OCI-LY1 (cell line): ENCODE measurements around the gene RAD51AP1.

Source experiments
- H2AFZ ChIP-seq: fragments of 200-600 bp; sonication (generic), shearing (Covaris generic); 2 replicates; pipeline ENCODE4 v1.6.0; 2014; ENCODE audit warnings: antibody characterized with exemption, mild to moderate bottlenecking, low read length
- H3F3A ChIP-seq: fragments of 200-600 bp; sonication (generic), shearing (Covaris generic); 2 replicates; pipeline ENCODE4 v1.6.0; 2014; ENCODE audit warnings: mild to moderate bottlenecking, antibody characterized with exemption, low read length, moderate library complexity; ENCODE audit not compliant: insufficient read depth
- H3K27ac ChIP-seq: fragments of 200-600 bp; sonication (generic); 2 replicates; pipeline ENCODE4 v1.5.1; 2014; ENCODE audit warnings: low read length, mixed run types, mild to moderate bottlenecking, low read depth; ENCODE audit not compliant: poor library complexity, severe bottlenecking
- H3K27me3 ChIP-seq: fragments of 200-600 bp; sonication (generic); 2 replicates; pipeline ENCODE4 v1.6.0; 2014; ENCODE audit warnings: antibody characterized with exemption, mild to moderate bottlenecking, low read length, moderate library complexity; ENCODE audit not compliant: insufficient read depth
- H3K36me3 ChIP-seq: fragments of 200-600 bp; sonication (generic); 2 replicates; pipeline ENCODE4 v1.6.1; 2014; ENCODE audit warnings: mild to moderate bottlenecking, antibody characterized with exemption, low read length, moderate library complexity, mixed read lengths; ENCODE audit not compliant: insufficient read depth
- H3K4me1 ChIP-seq: fragments of 200-600 bp; sonication (generic); 2 replicates; pipeline ENCODE4 v1.5.1; 2014; ENCODE audit warnings: mild to moderate bottlenecking, low read length, moderate library complexity; ENCODE audit not compliant: insufficient read depth, severe bottlenecking
- H3K4me2 ChIP-seq: fragments of 200-600 bp; sonication (generic), shearing (Covaris generic); 2 replicates; pipeline ENCODE4 v1.6.1; 2014; ENCODE audit warnings: low read length
- H3K4me3 ChIP-seq: fragments of 200-600 bp; sonication (generic); 2 replicates; pipeline ENCODE4 v1.5.1; 2014; ENCODE audit warnings: low read length, low read depth, mild to moderate bottlenecking, mixed read lengths; ENCODE audit not compliant: poor library complexity, severe bottlenecking
- H3K79me2 ChIP-seq: fragments of 200-600 bp; shearing (Covaris generic); 2 replicates; pipeline ENCODE4 v1.6.1; 2016; ENCODE audit warnings: mixed run types, low read length, mixed read lengths; ENCODE audit not compliant: insufficient read depth
- H3K9ac ChIP-seq: fragments of 200-600 bp; sonication (generic), shearing (Covaris generic); 2 replicates; pipeline ENCODE4 v1.6.1; 2014; ENCODE audit warnings: mild to moderate bottlenecking, low read length, mixed read lengths
- H3K9me2 ChIP-seq: fragments of 200-600 bp; sonication (generic), shearing (Covaris generic); 2 replicates; pipeline ENCODE4 v1.6.1; 2014; ENCODE audit warnings: low read depth, mild to moderate bottlenecking, low read length, mixed read lengths
- H3K9me3 ChIP-seq: fragments of 200-600 bp; shearing (Covaris generic); 2 replicates; pipeline ENCODE4 v1.6.1; 2014; ENCODE audit warnings: low read length, mixed read lengths
- H4K20me1 ChIP-seq: fragments of 200-600 bp; sonication (generic), shearing (Covaris generic); 2 replicates; pipeline ENCODE4 v1.6.0; 2016; ENCODE audit warnings: mild to moderate bottlenecking, low read length; ENCODE audit not compliant: insufficient read depth
- EZH2 ChIP-seq: fragments of 200-600 bp; sonication (generic), shearing (Covaris generic); IDR thresholded peaks from 2 replicates; pipeline ENCODE4 v1.8.0; 2017; ENCODE audit warnings: borderline replicate concordance, mixed run types, mild to moderate bottlenecking, antibody characterized with exemption, low read length, moderate library complexity, mixed read lengths
- TF ChIP-seq, protein P1 (sequence below): fragments of 200-600 bp; sonication (generic), shearing (Covaris generic); IDR thresholded peaks from 2 replicates; pipeline ENCODE4 v1.5.1; 2017; ENCODE audit warnings: mild to moderate bottlenecking, antibody characterized with exemption, low read length, moderate library complexity, mixed read lengths

Gene RAD51AP1

DNA sequence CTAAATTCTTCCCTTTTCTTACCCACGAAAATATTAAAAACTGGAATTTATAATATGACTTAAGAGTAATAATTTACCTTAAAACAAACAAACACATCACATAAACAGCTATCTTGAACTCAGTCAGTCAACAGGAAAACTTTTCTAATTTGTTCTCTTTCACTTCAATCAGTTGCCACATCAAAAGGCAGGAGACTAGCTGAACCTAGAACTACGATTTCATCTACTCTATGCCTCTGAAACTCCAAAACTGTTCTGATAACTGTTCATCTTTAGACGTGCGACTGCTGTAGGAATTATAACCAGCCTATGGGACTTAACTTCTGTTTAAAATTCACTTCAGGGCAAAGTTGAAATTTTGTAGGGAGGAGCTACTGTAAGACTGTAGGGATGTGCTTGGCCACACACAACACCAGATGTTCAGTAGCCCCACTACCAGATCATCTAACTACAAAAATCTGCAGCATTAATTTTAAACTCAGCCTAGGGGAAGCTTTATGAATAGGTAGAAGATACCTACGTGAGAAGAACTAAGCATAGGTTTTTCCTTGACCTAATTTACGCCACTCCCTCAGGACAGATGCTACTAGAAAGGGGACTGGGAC is 7.6 kb upstream of the RAD51AP1 start:
- H3K4me2 ChIP-seq, result no peak overlapping the region
- H3K9me3 ChIP-seq, result no peaks in the 10 kb centered on the region
- TF ChIP-seq, protein P1, sequence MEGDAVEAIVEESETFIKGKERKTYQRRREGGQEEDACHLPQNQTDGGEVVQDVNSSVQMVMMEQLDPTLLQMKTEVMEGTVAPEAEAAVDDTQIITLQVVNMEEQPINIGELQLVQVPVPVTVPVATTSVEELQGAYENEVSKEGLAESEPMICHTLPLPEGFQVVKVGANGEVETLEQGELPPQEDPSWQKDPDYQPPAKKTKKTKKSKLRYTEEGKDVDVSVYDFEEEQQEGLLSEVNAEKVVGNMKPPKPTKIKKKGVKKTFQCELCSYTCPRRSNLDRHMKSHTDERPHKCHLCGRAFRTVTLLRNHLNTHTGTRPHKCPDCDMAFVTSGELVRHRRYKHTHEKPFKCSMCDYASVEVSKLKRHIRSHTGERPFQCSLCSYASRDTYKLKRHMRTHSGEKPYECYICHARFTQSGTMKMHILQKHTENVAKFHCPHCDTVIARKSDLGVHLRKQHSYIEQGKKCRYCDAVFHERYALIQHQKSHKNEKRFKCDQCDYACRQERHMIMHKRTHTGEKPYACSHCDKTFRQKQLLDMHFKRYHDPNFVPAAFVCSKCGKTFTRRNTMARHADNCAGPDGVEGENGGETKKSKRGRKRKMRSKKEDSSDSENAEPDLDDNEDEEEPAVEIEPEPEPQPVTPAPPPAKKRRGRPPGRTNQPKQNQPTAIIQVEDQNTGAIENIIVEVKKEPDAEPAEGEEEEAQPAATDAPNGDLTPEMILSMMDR, result no peak
- TF ChIP-seq EZH2, result no peak
- peaks cover 13% of the 10 kb centered on the region for H3K4me1 ChIP-seq
- no peak overlapping the region for H3K4me3 ChIP-seq
- H3F3A ChIP-seq, result no peaks in the 10 kb centered on the region
- no peak overlapping the region for H3K9ac ChIP-seq
- no peak overlapping the region for H2AFZ ChIP-seq
- H3K9me2 ChIP-seq, result no peaks in the 10 kb centered on the region
- no peaks in the 10 kb centered on the region for H3K79me2 ChIP-seq
- peaks cover 68% of the 10 kb centered on the region for H3K36me3 ChIP-seq
- H4K20me1 ChIP-seq, result no peaks in the 10 kb centered on the region
- no peak overlapping the region for H3K27ac ChIP-seq
- H3K27me3 ChIP-seq, result no peaks in the 10 kb centered on the region

DNA sequence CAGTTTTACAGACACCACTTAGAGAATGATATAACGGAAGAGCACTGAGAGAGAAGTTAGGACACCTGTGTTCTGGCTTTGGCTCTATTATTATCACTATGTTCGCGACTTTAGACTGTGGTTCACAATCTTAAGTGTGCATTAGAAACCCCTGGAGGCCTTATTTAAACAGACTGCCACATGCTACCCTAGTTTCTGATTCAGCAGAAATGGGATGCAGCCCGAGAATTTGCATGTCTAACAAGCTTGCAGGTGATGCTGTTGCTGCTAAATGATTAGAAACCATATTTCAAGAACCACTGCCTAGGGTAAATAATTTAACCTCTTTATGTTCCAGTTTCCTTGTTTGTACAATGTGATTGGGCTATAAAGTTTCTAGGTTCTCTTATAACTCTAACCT is 3.6 kb upstream of the RAD51AP1 start:
- Histone ChIP-seq H3K27me3 (no peaks in the 10 kb centered on the region), H3F3A (no peaks in the 10 kb centered on the region), H3K9ac (no peak overlapping the region), H3K9me3 (no peaks in the 10 kb centered on the region), H4K20me1 (no peaks in the 10 kb centered on the region), H3K4me2 (peak overlapping the region; percentile 27; the same call in 1 of the 2 replicates), H3K79me2 (peaks cover 31% of the 10 kb centered on the region), H3K4me1 (peaks cover 41% of the 10 kb centered on the region), H2AFZ (no peak overlapping the region), H3K36me3 (peaks cover 52% of the 10 kb centered on the region), H3K4me3 (no peak overlapping the region), H3K9me2 (no peaks in the 10 kb centered on the region), H3K27ac (no peak overlapping the region)
- no peak for TF ChIP-seq EZH2
- TF ChIP-seq, protein P1, result no peak

DNA sequence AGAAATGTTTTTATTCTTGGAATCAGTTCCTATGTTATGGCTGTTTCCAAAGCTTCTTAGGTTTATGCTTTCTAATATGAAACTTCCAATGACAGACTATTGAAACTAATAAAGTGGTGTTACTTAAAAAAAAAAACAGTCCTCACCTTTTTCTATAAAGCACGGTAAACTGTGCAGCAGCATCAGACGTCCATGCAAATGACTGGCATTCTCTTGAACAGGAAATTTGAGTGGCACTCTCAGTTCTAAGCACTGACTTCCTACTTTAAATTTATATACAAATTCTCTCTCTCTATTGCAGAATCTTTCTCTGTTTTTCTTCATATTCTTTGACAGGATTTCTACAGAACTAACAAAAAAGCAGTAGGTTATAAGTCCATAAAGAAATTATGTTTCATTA is 2.8 kb upstream of the RAD51AP1 start:
- Histone ChIP-seq H2AFZ (no peak overlapping the region), H3K4me2 (0 out of 2 replicates have a peak overlapping the region, but pooled peaks have one; percentile 4), H3K79me2 (peaks cover 39% of the 10 kb centered on the region), H3K4me3 (no peak overlapping the region), H4K20me1 (no peaks in the 10 kb centered on the region; the same call in 1 of the 2 replicates), H3K27me3 (no peaks in the 10 kb centered on the region), H3K4me1 (peaks cover 49% of the 10 kb centered on the region), H3K9me3 (no peaks in the 10 kb centered on the region), H3F3A (no peaks in the 10 kb centered on the region), H3K9ac (no peak overlapping the region), H3K27ac (no peak overlapping the region), H3K9me2 (no peaks in the 10 kb centered on the region), H3K36me3 (peaks cover 44% of the 10 kb centered on the region)
- TF ChIP-seq, protein P1, result no peak
- no peak for TF ChIP-seq EZH2
